HL-60 (cell line): ENCODE measurements around the gene EFCAB6.

Source experiments
- DNase-seq, 2 experiments: peaks; one replicate each; pipeline ENCODE4 v3.0.0-alpha.2; 2010 to 2020; ENCODE audit warnings: low read depth in 1 of 2, low spot score in 1 of 2
- H3K27ac ChIP-seq: fragments of 250-450 bp; sonication (Bioruptor Pico); replicated peaks from 2 replicates; pipeline ENCODE4 v1.5.1; 2020; ENCODE audit warnings: mild to moderate bottlenecking, moderate library complexity
- H3K27me3 ChIP-seq: fragments of 250-450 bp; sonication (Bioruptor Pico); 2 replicates; pipeline ENCODE4 v1.5.1; 2021; ENCODE audit warnings: mild to moderate bottlenecking, moderate library complexity; ENCODE audit not compliant: insufficient read depth, poor library complexity, severe bottlenecking
- H3K4me3 ChIP-seq: replicated peaks from 2 replicates; pipeline ENCODE4 v1.5.1; 2011; ENCODE audit warnings: mild to moderate bottlenecking, control low read depth, low read length; ENCODE audit not compliant: insufficient read depth
- GABPA ChIP-seq: IDR thresholded peaks from 2 replicates; pipeline ENCODE4 v1.6.1; 2012; ENCODE audit warnings: low read depth
- POLR2AphosphoS5 ChIP-seq: IDR thresholded peaks from 2 replicates; pipeline ENCODE4 v1.6.1; 2012; ENCODE audit warnings: low read depth
- REST ChIP-seq: IDR thresholded peaks from 2 replicates; pipeline ENCODE4 v1.6.1; 2012; ENCODE audit warnings: low read depth; ENCODE audit not compliant: insufficient replicate concordance
- SPI1 ChIP-seq: IDR thresholded peaks from 2 replicates; pipeline ENCODE4 v1.6.1; 2012; ENCODE audit warnings: low read depth, mild to moderate bottlenecking, borderline replicate concordance
- TF ChIP-seq, protein P1 (sequence below): IDR thresholded peaks from one replicate; pipeline ENCODE4 v1.5.1; 2011; ENCODE audit warnings: low read length, control low read depth, inconsistent platforms; ENCODE audit not compliant: insufficient read depth

The EFCAB6 gene

DNA sequence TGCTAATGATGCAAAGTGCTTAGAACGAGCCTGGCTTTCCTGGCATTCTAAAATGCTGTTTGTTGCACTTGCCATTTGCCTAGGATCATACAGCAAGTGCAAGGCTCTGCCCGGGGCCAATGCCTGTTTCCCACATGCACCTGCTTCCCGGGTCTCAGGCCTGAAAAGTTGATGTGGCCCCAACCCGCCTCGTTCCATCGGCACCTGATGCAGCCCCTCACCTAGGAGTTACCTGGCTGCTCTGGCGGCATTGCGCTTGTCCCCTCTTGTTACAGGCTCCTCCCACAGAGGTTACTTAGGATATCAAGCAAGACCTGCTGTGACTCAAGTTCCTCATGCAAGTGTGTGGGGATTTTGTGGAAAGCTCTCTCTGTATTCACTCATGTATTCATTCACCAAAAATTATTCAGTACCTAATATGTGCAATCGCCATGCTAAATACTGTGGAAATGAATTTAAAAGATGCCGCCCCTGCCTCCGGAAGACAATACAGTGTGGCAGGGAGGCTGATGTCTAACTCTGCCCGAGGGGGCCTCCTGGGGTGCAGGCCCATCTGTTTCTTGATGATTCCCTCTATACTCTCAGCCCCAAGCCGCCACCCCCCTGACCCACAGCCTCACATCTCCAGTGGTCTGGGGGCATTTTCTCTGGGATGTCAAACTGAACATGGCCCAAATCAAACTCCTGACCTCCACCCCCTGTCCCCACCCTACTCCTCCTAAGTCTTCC is 184.5 kb downstream of the EFCAB6 start:
- TF ChIP-seq POLR2AphosphoS5 (no peak), SPI1 (no peak), GABPA (no peak), REST (no peak)
- TF ChIP-seq, protein P1, sequence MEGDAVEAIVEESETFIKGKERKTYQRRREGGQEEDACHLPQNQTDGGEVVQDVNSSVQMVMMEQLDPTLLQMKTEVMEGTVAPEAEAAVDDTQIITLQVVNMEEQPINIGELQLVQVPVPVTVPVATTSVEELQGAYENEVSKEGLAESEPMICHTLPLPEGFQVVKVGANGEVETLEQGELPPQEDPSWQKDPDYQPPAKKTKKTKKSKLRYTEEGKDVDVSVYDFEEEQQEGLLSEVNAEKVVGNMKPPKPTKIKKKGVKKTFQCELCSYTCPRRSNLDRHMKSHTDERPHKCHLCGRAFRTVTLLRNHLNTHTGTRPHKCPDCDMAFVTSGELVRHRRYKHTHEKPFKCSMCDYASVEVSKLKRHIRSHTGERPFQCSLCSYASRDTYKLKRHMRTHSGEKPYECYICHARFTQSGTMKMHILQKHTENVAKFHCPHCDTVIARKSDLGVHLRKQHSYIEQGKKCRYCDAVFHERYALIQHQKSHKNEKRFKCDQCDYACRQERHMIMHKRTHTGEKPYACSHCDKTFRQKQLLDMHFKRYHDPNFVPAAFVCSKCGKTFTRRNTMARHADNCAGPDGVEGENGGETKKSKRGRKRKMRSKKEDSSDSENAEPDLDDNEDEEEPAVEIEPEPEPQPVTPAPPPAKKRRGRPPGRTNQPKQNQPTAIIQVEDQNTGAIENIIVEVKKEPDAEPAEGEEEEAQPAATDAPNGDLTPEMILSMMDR: no peak
- no peak overlapping the region for H3K4me3 ChIP-seq
- H3K27me3 ChIP-seq: no peaks in the 10 kb centered on the region
- no peak overlapping the region for H3K27ac ChIP-seq
- no peak for DNase-seq

DNA sequence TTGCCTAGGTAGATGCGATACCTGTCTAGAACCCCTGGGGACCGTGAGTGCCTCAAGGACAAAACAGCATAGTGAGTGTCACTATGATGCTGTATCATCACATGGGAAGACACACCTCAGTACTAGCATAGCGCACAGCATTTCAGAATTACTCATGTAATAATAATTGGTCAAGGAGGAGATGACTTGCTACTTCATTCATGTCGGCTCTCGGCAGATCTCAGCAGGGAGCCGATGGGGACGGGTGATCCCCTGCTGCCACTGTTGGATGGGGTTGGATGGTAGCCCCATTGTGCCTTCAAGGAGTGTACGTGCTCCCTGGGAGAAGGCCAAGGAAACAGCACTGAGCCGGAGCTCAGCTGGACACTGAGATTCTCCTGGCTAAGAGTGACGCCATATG is 186.9 kb downstream of the EFCAB6 start:
- Histone ChIP-seq H3K27me3 (no peaks in the 10 kb centered on the region), H3K27ac (no peak overlapping the region), H3K4me3 (no peak overlapping the region)
- TF ChIP-seq POLR2AphosphoS5: no peak
- no peak for TF ChIP-seq REST
- TF ChIP-seq GABPA: no peak
- TF ChIP-seq SPI1: no peak
- TF ChIP-seq, protein P1: no peak
- no peak for DNase-seq

DNA sequence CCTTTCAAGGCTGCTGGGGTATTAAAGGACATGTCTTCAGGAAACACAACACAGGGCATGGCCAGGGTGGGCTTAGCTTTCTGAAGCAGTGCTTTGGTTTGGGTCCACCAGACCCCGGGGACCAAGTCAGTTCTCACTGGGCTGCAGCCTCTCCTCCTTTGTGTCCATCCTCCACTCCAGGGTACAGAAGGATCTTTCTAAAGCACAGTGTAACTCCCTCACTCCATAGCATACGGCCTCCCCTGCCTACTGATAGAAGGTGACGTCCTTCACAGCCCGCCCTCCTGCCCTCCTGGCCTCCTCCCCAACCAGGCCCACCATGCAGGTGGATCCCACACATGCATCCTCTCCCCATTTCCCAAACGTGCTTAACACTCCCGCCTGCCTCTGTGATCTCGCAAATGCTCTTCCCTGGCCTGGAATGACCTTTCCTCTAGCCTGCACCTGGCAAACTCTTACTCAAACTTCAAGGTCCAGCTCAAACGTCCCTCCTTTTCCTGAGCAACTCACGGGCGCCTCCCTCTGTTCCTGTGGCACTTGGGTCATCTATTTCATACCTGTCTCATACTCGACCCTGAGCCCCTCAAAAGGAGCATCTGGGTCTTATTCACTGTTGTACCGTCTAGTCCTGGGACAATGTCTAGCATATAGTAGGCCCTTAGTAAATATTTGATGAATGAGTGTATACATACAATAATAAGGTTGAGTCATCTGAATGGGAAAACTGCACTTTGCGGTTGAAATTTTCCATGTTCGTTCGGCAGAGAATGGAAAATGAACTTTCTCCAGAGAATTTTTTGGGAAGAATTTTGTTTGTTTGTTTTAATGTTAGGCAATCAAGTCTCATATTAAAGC is 187.7 kb downstream of the EFCAB6 start:
- Histone ChIP-seq H3K27me3 (no peaks in the 10 kb centered on the region), H3K4me3 (no peak overlapping the region), H3K27ac (no peak overlapping the region)
- DNase-seq: no peak
- TF ChIP-seq, protein P1: no peak
- no peak for TF ChIP-seq POLR2AphosphoS5
- TF ChIP-seq SPI1: no peak
- no peak for TF ChIP-seq REST
- TF ChIP-seq GABPA: no peak
